Measurements from ENCODE around the gene CLPTM1L. TPM values are rescaled to one million over a fixed set of nuclear protein-coding genes. Genes with fewer than 3 reads are reported as not detected.
"Not testable (repeated sequence)": the region's sequence is repeated elsewhere in the genome, so short reads cannot be mapped to it uniquely, and the experiment has no call there.

CLPTM1L gene
- total RNA-seq, 1 donor from 2014 or later, result 112 TPM

DNA sequence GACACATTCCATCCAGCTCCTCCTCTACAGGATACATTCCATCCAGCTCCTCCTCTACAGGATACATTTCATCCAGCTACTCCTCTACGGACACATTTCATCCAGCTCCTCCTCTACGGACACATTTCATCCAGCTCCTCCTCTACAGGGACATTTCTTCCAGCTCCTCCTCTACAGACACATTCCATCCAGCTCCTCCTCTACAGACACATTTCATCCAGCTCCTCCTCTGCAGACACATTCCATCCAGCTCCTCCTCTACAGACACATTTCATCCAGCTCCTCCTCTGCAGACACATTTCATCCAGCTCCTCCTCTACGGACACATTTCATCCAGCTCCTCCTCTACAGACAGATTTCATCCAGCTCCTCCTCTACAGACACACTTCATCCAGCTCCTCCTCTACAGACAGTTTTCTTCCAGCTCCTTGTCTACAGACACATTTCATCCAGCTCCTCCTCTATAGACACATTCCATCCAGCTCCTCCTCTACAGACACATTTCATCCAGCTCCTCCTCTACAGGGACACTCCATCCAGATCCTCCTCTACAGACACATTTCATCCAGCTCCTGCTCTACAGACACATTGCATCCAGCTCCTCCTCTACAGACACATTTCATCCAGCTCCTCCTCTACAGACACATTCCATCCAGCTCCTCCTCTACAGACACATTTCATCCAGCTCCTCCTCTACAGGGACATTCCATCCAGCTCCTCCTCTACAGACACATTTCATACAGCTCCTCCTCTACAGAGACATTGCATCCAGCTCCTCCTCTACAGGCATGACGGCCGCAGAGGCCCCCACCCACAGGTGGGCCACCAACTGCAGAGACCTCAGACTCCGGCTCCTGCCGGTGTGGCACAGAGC is 16.4 kb downstream of the CLPTM1L start:
- DNase-seq (ENCODE audit: low spot score), result not testable (repeated sequence)

GRCh38 chr5:1326901-1327756 is 17.8 kb downstream of the CLPTM1L start:
- peak; percentile 65 for DNase-seq (ENCODE audit: low spot score)

DNA sequence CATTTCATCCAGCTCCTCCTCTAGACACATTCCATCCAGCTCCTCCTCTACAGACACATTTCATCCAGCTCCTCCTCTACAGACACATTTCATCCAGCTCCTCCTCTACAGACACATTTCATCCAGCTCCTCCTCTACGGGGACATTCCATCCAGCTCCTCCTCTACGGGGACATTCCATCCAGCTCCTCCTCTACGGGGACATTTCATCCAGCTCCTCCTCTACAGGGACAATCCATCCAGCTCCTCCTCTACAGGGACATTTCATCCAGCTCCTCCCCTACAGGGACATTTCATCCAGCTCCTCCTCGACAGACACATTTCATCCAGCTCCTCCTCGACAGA is 18.4 kb downstream of the CLPTM1L start:
- DNase-seq (ENCODE audit: low spot score), result peak; percentile 51

GRCh38 chr5:1325870-1326531 is 18.9 kb downstream of the CLPTM1L start:
- DNase-seq (ENCODE audit: low spot score), result peak; percentile 78

DNA sequence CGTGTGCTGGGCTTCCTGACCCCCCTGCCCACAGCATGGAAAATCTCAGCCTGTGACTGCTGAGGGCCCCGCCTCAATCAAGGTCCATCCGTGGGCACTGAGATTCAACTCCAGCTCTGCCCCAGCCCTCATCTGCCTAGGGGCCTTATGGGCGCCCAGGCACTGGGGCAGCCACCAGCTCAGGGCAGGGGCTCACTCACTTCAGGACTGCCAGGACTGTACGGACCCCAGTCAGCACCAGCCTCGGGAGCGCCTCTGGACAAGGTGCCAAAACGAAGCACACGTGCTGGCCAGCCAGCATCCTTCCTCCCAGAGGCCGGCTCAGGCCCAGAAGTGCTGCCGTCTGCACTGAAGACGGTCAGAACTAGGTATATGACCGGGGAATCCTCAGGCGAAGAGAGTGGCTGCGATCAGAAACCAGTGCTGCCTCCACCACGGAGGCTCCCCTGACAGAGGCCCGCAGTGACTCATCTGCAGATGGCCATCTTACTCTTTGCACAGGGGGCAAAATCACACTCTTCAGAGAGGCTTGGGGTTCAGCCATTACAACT is 19.6 kb downstream of the CLPTM1L start:
- peak; percentile 75 for DNase-seq (ENCODE audit: low spot score)

GRCh38 chr5:1324719-1325190 is 20.1 kb downstream of the CLPTM1L start:
- DNase-seq (ENCODE audit: low spot score), result peak; percentile 83

GRCh38 chr5:1324301-1324700 is 20.6 kb downstream of the CLPTM1L start:
- DNase-seq (ENCODE audit: low spot score), result peak; percentile 62

DNA sequence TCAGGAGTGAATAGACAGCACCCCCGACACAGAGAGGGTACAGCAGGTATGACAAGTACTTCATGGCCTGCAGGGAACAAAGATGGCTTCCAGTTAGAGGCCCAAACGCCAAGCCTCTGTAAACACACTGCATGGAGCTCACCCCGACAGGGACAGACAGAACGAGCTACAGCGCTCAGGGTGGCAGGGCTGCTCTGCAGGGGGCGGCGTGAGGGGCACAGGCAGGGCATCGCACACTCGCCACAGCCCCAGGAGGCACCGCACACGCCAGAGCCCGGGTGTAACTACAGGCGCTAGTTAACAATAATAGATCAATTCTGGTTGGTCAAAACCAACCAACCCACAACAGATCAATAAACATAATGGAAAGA is 21.1 kb downstream of the CLPTM1L start:
- DNase-seq (ENCODE audit: low spot score), result no peak

GRCh38 chr5:1322955-1323802 is 21.7 kb downstream of the CLPTM1L start:
- DNase-seq (ENCODE audit: low spot score), result peak; percentile 83

DNA sequence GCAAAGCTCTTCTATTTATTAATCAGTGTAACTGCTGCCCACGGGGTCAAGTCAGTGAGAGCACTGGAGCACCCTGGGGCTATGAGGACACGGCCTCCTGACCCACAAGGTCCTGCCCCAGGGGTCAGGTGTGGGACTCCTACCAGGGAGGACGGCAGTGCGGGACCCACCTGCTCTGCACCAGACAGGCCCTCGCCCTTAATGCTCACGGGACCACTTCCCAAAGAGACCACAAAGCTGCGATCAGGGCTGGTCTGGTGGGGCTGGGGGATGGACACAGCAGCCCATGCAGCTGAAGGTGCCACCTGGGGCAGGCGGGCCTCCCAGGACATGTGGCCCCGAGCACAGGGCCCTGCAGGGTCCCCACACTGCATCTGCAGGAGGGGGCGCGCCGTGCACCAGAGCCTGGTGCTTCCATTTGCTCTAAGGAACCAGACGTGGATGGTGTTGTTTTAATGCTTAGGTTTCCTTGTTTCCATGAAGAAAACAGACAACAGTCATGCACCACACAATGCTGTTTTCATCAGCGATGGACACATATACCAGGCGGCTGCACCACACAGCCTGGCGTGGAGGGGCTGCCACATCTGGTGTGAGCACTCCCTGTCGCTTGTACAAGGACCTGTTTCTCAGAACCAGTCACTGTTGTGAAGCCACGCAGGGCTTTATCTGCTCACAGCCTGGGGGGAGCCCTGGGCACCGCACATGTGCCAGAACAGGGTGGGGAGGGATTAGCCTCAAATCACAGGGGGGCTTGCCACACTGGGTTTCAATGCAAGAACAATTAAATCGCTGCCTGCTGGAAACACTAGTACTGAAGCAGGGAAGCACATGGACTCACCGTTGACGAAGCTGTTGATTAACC is 22.6 kb downstream of the CLPTM1L start:
- peak; percentile 64 for DNase-seq (ENCODE audit: low spot score)

GRCh38 chr5:1321576-1321975 is 23.3 kb downstream of the CLPTM1L start:
- DNase-seq (ENCODE audit: low spot score), result peak; percentile 76

DNA sequence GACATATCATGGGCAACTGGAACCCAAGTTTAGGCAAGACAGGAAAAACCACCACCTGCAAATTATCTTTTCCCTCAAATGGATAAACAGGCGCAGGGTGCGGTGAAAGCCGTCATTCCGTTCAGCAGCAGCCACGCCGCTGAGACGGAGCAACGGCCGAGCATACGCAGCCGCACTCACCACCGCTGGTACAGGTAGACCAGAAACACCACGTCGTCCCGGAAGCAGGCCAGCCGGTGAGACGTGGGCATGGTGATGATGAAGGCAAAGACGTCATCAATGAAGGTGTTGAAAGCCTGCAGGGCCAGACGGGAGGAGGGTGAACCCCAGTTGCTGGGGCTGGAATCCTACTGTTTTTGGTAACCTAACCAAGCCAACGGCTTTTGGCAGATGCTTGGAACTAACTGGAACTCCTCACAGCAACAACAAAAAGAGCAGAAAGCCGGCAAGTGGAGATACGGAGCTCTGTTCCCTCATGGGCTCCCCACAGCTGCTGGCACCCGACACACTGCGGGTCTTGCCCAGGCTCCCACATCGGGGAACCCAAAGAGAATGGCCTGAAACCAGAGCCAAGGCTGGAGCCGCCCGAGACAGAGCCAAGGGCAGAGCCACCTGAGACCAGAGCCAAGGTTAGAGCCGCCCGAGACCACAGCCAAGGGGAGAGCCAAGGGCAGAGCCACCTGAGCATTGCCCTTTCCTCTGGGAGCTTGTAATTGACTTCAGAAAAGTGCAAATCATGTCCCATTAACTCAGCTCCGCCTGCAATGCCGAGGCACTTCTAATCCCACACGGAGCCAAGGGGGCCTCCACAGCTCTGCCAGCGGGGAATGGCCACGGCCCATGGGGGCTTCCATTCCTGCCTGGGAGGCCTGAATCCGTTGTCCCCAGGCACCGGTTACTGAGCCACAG is 24.2 kb downstream of the CLPTM1L start:
- peak; percentile 87 for DNase-seq (ENCODE audit: low spot score)

DNA sequence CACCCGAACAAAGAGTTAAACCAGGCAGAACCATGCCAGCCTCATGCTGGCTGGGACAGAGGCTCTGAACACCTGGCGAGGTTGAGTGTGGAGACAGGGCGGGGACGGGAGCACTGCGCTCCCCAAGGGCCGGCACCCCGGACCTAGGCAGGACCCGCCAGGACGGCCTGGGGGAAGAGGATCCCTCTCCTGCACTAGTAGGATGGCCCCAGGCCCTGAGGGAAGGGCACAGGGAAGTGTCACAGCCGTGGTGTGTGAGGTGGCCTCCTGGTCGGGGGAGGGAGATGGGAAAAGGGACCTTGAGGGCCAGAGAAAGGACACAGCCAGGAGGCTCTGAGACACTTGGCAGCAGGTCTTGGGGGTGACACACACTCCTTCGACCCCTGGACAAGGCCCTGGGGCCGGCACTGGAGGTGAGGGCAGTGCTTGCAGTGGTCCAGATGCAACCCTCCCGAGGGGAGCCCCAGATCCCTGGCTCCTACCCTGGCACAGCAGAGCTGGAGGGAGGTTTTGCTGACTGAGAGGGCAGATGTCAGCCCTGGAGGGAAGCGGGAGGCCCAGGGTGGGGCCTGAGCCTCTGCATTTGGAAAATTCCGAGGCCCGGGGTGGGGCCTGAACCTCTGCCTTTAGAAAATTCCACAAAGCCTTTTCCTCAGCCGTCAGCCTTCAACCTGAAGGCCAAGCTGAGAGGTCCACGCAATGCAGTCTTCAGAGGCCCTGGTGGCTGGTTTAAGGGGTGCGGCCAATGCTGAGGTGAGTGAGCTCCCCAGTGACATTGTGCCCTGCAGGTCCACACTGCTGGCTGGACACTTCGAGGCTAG is 25.3 kb downstream of the CLPTM1L start:
- DNase-seq (ENCODE audit: low spot score), result peak; percentile 83

GRCh38 chr5:1318659-1319251 is 26.1 kb downstream of the CLPTM1L start:
- peak; percentile 88 for DNase-seq (ENCODE audit: low spot score)

DNA sequence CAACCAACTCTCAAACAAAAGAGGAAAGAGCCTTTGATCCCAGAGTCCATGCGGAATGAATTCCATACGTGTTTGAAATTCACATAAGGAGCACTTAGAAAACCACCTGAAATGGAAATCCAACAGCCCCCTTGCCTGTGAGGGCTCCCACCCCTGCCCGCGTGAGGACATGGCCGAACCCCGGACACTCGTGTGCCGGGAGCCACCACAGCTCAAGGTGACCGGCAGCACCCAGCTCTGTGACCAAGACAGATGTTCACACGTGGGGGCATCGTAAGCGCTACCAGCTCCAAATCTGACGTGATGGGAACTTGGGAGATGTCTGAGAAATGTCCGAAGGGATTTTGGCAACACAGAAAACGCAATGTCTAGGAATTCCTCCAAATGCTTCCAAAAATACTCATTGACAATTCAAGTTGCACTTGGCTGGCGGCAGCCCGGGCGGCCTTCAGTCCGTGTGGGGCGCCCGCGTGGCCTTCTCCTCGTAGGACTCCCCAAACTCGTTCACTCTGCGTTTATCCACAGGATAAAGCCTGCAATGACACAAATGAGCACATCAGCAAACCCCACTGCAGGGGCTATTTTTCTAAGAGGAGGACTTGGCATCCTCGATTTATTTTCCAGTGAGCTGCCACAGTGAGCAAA is 26.9 kb downstream of the CLPTM1L start:
- DNase-seq (ENCODE audit: low spot score), result peak; percentile 59

GRCh38 chr5:1316588-1317340 is 28.1 kb downstream of the CLPTM1L start:
- DNase-seq (ENCODE audit: low spot score), result peak; percentile 41
